Neuronal stem cell (in vitro differentiated cells): Measurements from ENCODE around the gene OR4K5.
"Not testable (repeated sequence)": the region's sequence is repeated elsewhere in the genome, so short reads cannot be mapped to it uniquely, and the experiment has no call there.

ENCODE experiments used
- DNase-seq: peaks from one replicate; pipeline ENCODE4 v3.0.0-alpha.2; 2013; ENCODE audit warnings: low spot score
- H2AFZ ChIP-seq: one replicate; pipeline ENCODE4 v1.6.1; 2013; ENCODE audit warnings: mild to moderate bottlenecking, low read length, inconsistent platforms
- H2AK5ac ChIP-seq: 2 replicates; pipeline ENCODE4 v1.6.1; 2013; ENCODE audit warnings: low read depth, mild to moderate bottlenecking, inconsistent platforms, low read length, moderate library complexity, mixed read lengths
- H2BK120ac ChIP-seq: 2 replicates; pipeline ENCODE4 v1.6.1; 2013; ENCODE audit warnings: low read depth, mild to moderate bottlenecking, inconsistent platforms, low read length, moderate library complexity, mixed read lengths
- H2BK12ac ChIP-seq: one replicate; pipeline ENCODE4 v1.6.1; 2013; ENCODE audit warnings: low read length, inconsistent platforms
- H2BK15ac ChIP-seq: 2 replicates; pipeline ENCODE4 v1.6.1; 2013; ENCODE audit warnings: mild to moderate bottlenecking, low read length, inconsistent platforms, mixed read lengths
- H2BK5ac ChIP-seq: one replicate; pipeline ENCODE4 v1.6.1; 2013; ENCODE audit warnings: inconsistent platforms, mild to moderate bottlenecking, low read length, moderate library complexity
- H3K14ac ChIP-seq: one replicate; pipeline ENCODE4 v1.6.1; 2013; ENCODE audit warnings: low read length, inconsistent platforms
- H3K18ac ChIP-seq: 2 replicates; pipeline ENCODE4 v1.6.1; 2013; ENCODE audit warnings: low read length, inconsistent platforms
- H3K23ac ChIP-seq: 2 replicates; pipeline ENCODE4 v1.6.1; 2013; ENCODE audit warnings: low read depth, mild to moderate bottlenecking, mixed read lengths, low read length, inconsistent platforms; ENCODE audit not compliant: poor library complexity
- H3K27ac ChIP-seq: replicated peaks from 3 replicates; pipeline ENCODE4 v1.5.1; 2013; ENCODE audit warnings: low read length, inconsistent platforms
- H3K27me3 ChIP-seq, 3 experiments: 2 replicates each; pipeline ENCODE4 v1.6.1; 2013; ENCODE audit warnings: low read length in 3 of 3, mild to moderate bottlenecking in 2 of 3, inconsistent platforms in 1 of 3, low read depth in 1 of 3, mixed read lengths in 1 of 3, moderate library complexity in 1 of 3; ENCODE audit not compliant: control insufficient read depth in 3 of 3, insufficient read depth in 3 of 3
- H3K36me3 ChIP-seq, 2 donors: replicated peaks in 1 of 2; 2 replicates each; pipeline ENCODE4 v1.6.1; 2013; ENCODE audit warnings: low read length in 2 of 2; ENCODE audit not compliant: control insufficient read depth in 2 of 2, insufficient read depth in 2 of 2
- H3K4ac ChIP-seq: 2 replicates; pipeline ENCODE4 v1.6.1; 2013; ENCODE audit warnings: inconsistent platforms, mild to moderate bottlenecking, low read length, moderate library complexity
- H3K4me1 ChIP-seq, 2 donors: 1 replicate in 1 of 2; 2 replicates in 1 of 2; pipeline ENCODE4 v1.6.1; 2013; ENCODE audit warnings: low read length in 2 of 2, low read depth in 1 of 2; ENCODE audit not compliant: control insufficient read depth in 2 of 2, insufficient read depth in 1 of 2
- H3K4me2 ChIP-seq: one replicate; pipeline ENCODE4 v1.6.1; 2013; ENCODE audit warnings: mild to moderate bottlenecking, low read length, inconsistent platforms; ENCODE audit not compliant: insufficient read depth, poor library complexity, severe bottlenecking
- H3K4me3 ChIP-seq, 2 donors: 2 replicates each; pipeline ENCODE4 v1.5.1; 2013; ENCODE audit warnings: low read length in 2 of 2, mild to moderate bottlenecking in 2 of 2, inconsistent platforms in 1 of 2, moderate library complexity in 1 of 2
- H3K79me1 ChIP-seq: one replicate; pipeline ENCODE4 v1.6.1; 2013; ENCODE audit warnings: low read depth, mild to moderate bottlenecking, inconsistent platforms, low read length, moderate library complexity
- H3K9ac ChIP-seq: one replicate; pipeline ENCODE4 v1.6.1; 2013; ENCODE audit warnings: mild to moderate bottlenecking, low read depth, low read length, inconsistent platforms; ENCODE audit not compliant: poor library complexity
- H3K9me3 ChIP-seq, 2 donors: replicated peaks in 1 of 2; 2 replicates each; pipeline versions ENCODE3 to v1.6.1; 2013; ENCODE audit warnings: low read length in 2 of 2, mild to moderate bottlenecking in 2 of 2, inconsistent platforms in 1 of 2, low read depth in 1 of 2, mixed read lengths in 1 of 2, moderate library complexity in 1 of 2; ENCODE audit not compliant: control insufficient read depth in 2 of 2, insufficient read depth in 1 of 2
- H4K8ac ChIP-seq: one replicate; pipeline ENCODE4 v1.6.1; 2013; ENCODE audit warnings: low read depth, mild to moderate bottlenecking, inconsistent platforms, low read length, moderate library complexity
- H4K91ac ChIP-seq: one replicate; pipeline ENCODE4 v1.6.1; 2013; ENCODE audit warnings: low read length, low read depth, mild to moderate bottlenecking, inconsistent platforms; ENCODE audit not compliant: poor library complexity
- WGBS, 2 donors: extraction: QIAGEN DNeasy Blood & Tissue Kit; methylation state at CpG; one replicate each; pipeline ENCODE4 v1.1.7; 2013; ENCODE audit warnings: missing lambda C conversion rate in 2 of 2, mixed read lengths in 1 of 2; ENCODE audit not compliant: insufficient read length in 2 of 2, insufficient replicate concordance in 1 of 2; ENCODE audit errors: extremely low coverage in 2 of 2; 5-methylcytosine and 5-hydroxymethylcytosine counted together

The OR4K5 gene

DNA sequence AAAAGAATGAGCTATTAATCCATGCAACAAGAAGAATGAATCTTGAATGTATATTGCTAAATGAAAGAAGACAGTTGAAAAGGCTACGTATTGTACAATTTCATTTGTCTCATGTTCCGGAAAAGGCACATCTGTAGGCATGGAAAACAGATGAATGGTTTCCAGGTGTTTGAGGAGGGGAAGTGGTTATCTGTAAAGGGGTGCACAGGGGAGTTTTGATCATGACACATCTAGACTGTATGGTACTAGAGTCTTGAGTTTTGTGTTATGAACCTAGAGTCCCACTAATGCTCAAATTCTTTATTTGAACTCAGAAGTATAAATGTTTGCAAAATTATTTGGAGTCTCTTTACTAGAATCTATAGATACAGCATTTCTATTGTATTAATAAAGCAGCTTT, 49.3 kb downstream of the OR4K5 start:
- not testable (repeated sequence) for H3K4me3 ChIP-seq, H2BK120ac ChIP-seq, H3K27ac ChIP-seq, H2AK5ac ChIP-seq, H2BK12ac ChIP-seq, H3K36me3 ChIP-seq, H3K4me1 ChIP-seq, H3K14ac ChIP-seq, H2BK5ac ChIP-seq, H3K4ac ChIP-seq, H3K27me3 ChIP-seq, H4K91ac ChIP-seq, H2BK15ac ChIP-seq, H4K8ac ChIP-seq, H3K79me1 ChIP-seq, H3K9ac ChIP-seq, H3K9me3 ChIP-seq, H3K23ac ChIP-seq, H2AFZ ChIP-seq, H3K18ac ChIP-seq, H3K4me2 ChIP-seq, DNase-seq
- WGBS, 2 donors: no CpG with 5 or more reads among the region's 2 CpGs
